Stomach (tissue), 9 donors: ENCODE data around the gene SPIRE2. TPM values are rescaled to one million over a fixed set of nuclear protein-coding genes. Genes with fewer than 3 reads are reported as not detected.

Experiments used
- DNase-seq, 2 donors: peaks; one replicate each; pipeline versions ENCODE4 v3.0.0 to v3.0.0-alpha.2; 2013 to 2019
- H3K27ac ChIP-seq, 5 donors: fragments of 200-600 bp in 4 of 5; sonication (generic) in 4 of 5; one replicate each; pipeline ENCODE4 v1.5.1; 2013 to 2019; ENCODE audit warnings: mild to moderate bottlenecking in 1 of 5, moderate library complexity in 1 of 5
- H3K27me3 ChIP-seq, 3 donors: fragments of 200-600 bp; sonication (generic); one replicate each; pipeline ENCODE4 v1.5.1; 2017 to 2019; ENCODE audit warnings: mixed run types in 1 of 3
- H3K36me3 ChIP-seq, 4 donors: fragments of 200-600 bp; sonication (generic); 1 replicate in 3 of 4; 2 replicates in 1 of 4; pipeline ENCODE4 v1.5.1; 2016 to 2019
- H3K4me1 ChIP-seq, 4 donors: fragments of 200-600 bp; sonication (generic); one replicate each; pipeline ENCODE4 v1.5.1; 2016 to 2019
- H3K4me3 ChIP-seq, 4 donors: fragments of 200-600 bp; sonication (generic) in 3 of 4; one replicate each; pipeline ENCODE4 v1.5.1; 2016 to 2019; ENCODE audit warnings: mild to moderate bottlenecking in 1 of 4
- H3K9me3 ChIP-seq, 4 donors: fragments of 200-600 bp; sonication (generic); one replicate each; pipeline ENCODE4 v1.5.1; 2016 to 2019
- CTCF ChIP-seq, 7 experiments: fragments of 450-650 bp in 4 of 7; fragments of 200-600 bp in 3 of 7; sonication (generic) in 3 of 7; IDR thresholded peaks; one replicate each; pipeline ENCODE4 v1.5.1; 2016 to 2019; ENCODE audit warnings: antibody characterized with exemption in 7 of 7, control low read depth in 2 of 7, mild to moderate bottlenecking in 1 of 7
- EP300 ChIP-seq: sonication (generic); formaldehyde crosslinking; IDR thresholded peaks from one replicate; pipeline ENCODE4 v1.6.1; 2017; ENCODE audit warnings: antibody characterized with exemption
- POLR2A ChIP-seq, 4 donors: fragments of 450-650 bp; IDR thresholded peaks; one replicate each; pipeline ENCODE4 v1.6.1; 2016; ENCODE audit warnings: antibody characterized with exemption in 4 of 4, control low read depth in 2 of 4, mild to moderate bottlenecking in 1 of 4, moderate library complexity in 1 of 4
- POLR2AphosphoS5 ChIP-seq, 3 donors: sonication (generic); formaldehyde crosslinking; IDR thresholded peaks; one replicate each; pipeline ENCODE4 v1.6.1; 2016; ENCODE audit warnings: antibody characterized with exemption in 3 of 3
- WGBS, 5 donors: extraction: QIAGEN DNeasy Blood & Tissue Kit in 3 of 5; methylation state at CpG; one replicate each; pipeline versions ENCODE4 v1.1.5 to v1.1.7; 2013 to 2018; 5-methylcytosine and 5-hydroxymethylcytosine counted together
- intact Hi-C: fragments of 100-400 bp; cut with DNase I; formaldehyde crosslinking; loops from one replicate; pipeline ENCODE4 v1.15.1; 2023; ENCODE audit warnings: low total_unique reads
- polyA plus RNA-seq, 3 donors: library from polyadenylated mRNA; stranded (reverse); fragments of 200-250 nt; gene quantifications; one replicate each; pipeline ENCODE4 v1.2.3, GENCODE V29; 2013
- total RNA-seq, 5 donors: library from RNA; depleted of rRNA; stranded (reverse); fragments of >200 nt; gene quantifications; one replicate each; pipeline versions ENCODE4 v1.1.0 to v1.2.3, GENCODE V29; 2014 to 2016
- donor health status: healthy with polysubstance abuse.
- donor health status: Bipolar disorder and iron deficiency.
- donor health status: healthy.

SPIRE2 gene
- total and polyA plus RNA-seq, 8 donors = 3.9 to 230 (median 25.0) TPM

GRCh38 chr16:89887243-89887642 lies 59.0 kb downstream of the SPIRE2 start:
- TF ChIP-seq POLR2A (IDR thresholded peaks at IDR 0.05) (no peak), EP300 (no peak), POLR2AphosphoS5 (IDR thresholded peaks at IDR 0.05) (no peak), CTCF (IDR thresholded peaks at IDR 0.05) (no peak)
- no peak overlapping the region for H3K27ac ChIP-seq
- H3K36me3 ChIP-seq = peaks cover 86 to 100% (median 100%) of the 10 kb centered on the region in 4 donors
- H3K27me3 ChIP-seq = no peaks in the 10 kb centered on the region
- WGBS, 5 donors = 93 to 98% (median 96%) methylated on average over 14 of the region's 14 CpGs
- intact Hi-C loops = no loop called here
- DNase-seq = no peak
- H3K9me3 ChIP-seq = no peaks in the 10 kb centered on the region
- no peaks in the 10 kb centered on the region for H3K4me1 ChIP-seq
- H3K4me3 ChIP-seq = no peak overlapping the region

DNA sequence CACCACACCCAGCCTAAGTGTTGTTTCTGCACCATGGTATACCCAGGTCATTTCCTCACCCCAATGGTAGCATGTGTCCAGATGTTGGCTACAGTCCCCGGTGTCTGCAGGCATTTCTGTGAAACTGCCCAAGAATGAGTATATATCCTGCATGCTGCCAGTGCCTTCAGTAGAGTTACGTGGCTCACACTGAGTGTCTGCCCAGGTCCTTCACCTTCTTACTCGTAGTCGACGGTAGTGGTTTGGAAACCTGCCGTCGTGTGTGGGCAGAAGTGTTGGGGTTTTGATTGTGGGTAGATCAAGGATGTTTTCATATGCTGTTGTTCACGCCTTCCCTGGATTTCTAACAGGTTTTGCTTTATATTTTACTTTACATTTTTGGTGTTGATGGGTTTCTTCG lies 61.9 kb downstream of the SPIRE2 start:
- TF ChIP-seq EP300 (no peak), POLR2AphosphoS5 (IDR thresholded peaks at IDR 0.05) (no peak), CTCF (IDR thresholded peaks at IDR 0.05) (no peak), POLR2A (IDR thresholded peaks at IDR 0.05) (no peak)
- H3K36me3 ChIP-seq = peaks cover 88 to 100% (median 100%) of the 10 kb centered on the region in 4 donors
- 83 to 88% (median 87%) methylated on average over 9 of the region's 9 CpGs for WGBS, 5 donors

DNA sequence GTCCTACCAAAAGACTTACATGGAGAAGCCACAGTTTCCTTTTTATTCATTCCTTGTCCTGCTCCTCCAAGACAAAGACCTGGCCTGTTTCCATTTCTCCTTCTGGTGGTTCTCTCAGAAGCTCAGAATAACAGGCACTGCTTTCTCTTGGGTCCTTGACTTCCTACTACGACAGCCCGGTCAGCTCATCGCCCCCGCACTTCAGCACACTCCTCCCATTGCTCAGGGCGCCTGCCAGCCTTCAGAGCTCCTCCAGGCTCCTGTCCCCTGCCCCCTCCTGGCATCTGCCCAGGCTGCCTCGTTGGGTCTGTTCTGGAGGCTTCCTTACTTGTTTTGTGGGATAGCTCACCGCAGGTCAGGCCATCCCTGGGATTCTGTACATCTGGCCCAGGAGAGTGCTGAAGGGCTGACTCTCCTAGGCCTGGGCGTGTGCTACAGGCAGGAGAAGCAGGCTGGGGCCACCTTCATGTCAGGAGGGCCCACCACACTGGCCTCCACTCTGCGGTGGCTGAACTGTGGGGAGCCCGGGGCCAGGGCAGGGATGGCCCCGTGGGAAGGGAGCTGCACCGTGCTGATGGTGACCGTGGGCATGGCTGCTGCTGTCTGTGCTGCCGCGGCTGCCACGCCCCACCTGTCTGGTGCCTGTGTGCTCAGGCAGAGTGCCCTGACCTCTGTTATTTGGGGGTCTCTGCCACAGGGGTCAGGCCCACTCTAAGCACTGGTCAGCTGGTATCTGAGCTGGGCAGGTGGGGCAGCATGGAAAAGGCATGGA lies 62.8 kb downstream of the SPIRE2 start:
- H3K27ac ChIP-seq = no peak overlapping the region
- DNase-seq = peak in 1 of 2 donors; percentile 43
- TF ChIP-seq POLR2A (IDR thresholded peaks at IDR 0.05) (no peak), CTCF (IDR thresholded peaks at IDR 0.05) (no peak), EP300 (no peak), POLR2AphosphoS5 (IDR thresholded peaks at IDR 0.05) (no peak)
- no peaks in the 10 kb centered on the region for H3K27me3 ChIP-seq
- H3K9me3 ChIP-seq = no peaks in the 10 kb centered on the region
- 81 to 89% (median 88%) methylated on average over 14 to 16 of the region's 16 CpGs for WGBS, 5 donors
- H3K4me3 ChIP-seq = no peak overlapping the region
- intact Hi-C loops = no loop called here
- H3K4me1 ChIP-seq = no peaks in the 10 kb centered on the region
- peaks cover 88 to 100% (median 100%) of the 10 kb centered on the region in 4 donors for H3K36me3 ChIP-seq

More for the DNA sequence above, 61.9 kb downstream of the SPIRE2 start:
- no peak overlapping the region for H3K27ac ChIP-seq
- intact Hi-C loops = no loop called here
- H3K27me3 ChIP-seq = no peaks in the 10 kb centered on the region
- no peak overlapping the region for H3K4me3 ChIP-seq
- DNase-seq = no peak
- no peaks in the 10 kb centered on the region for H3K4me1 ChIP-seq
- no peaks in the 10 kb centered on the region for H3K9me3 ChIP-seq

DNA sequence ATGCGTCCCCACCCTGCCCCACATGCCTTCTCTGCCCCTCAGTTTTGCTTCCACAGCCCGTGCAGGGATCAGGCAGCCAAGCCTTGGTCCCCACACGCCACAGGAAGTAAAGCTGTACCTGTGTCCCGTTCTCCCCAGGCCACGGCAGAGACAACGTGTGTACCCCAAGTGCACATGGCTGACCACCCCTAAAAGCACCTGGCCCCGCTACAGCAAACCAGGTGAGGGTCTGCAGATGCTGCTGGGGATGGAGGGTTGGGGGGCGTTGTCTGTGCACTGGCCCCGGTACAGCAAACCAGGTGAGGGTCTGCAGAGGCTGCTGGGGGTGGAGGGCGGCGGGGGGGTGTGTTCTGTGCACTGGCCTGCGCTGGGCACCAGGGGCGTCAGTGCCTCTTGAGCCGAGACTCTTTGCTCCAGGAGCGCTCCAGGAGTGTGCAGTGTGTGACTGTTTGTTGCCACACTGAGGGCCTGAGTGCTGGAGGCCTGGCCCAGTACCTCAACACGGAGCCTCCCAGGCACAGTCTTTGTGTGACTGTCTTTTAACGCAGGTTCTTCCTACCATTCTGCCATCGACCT lies 63.9 kb downstream of the SPIRE2 start:
- H3K9me3 ChIP-seq = no peaks in the 10 kb centered on the region
- H3K36me3 ChIP-seq = peaks cover 89 to 100% (median 100%) of the 10 kb centered on the region in 4 donors
- H3K27ac ChIP-seq = no peak overlapping the region
- no peaks in the 10 kb centered on the region for H3K27me3 ChIP-seq
- intact Hi-C loops = no loop called here
- 88 to 94% (median 92%) methylated on average over 12 to 18 of the region's 18 CpGs for WGBS, 5 donors
- H3K4me1 ChIP-seq = no peaks in the 10 kb centered on the region
- no peak for DNase-seq
- no peak overlapping the region for H3K4me3 ChIP-seq
- no peak for TF ChIP-seq CTCF (IDR thresholded peaks at IDR 0.05)
- TF ChIP-seq POLR2A (IDR thresholded peaks at IDR 0.05) = no peak
- TF ChIP-seq EP300 = no peak
- TF ChIP-seq POLR2AphosphoS5 (IDR thresholded peaks at IDR 0.05) = no peak
